Activated B cell treated with CpG ODN at 0.5 μM for 24 hours (primary cell): ENCODE results near the gene TMBIM1. TPM values are rescaled to one million over a fixed set of nuclear protein-coding genes. Genes with fewer than 3 reads are reported as not detected.

Source experiments
- ATAC-seq: fragments of 200-7000 bp; cut with Tn5 transposase; one replicate; pipeline ENCODE4 v1.10.0; 2021; ENCODE audit warnings: low read depth, mild to moderate bottlenecking, moderate library complexity
- CTCF ChIA-PET: fragments of 350-600 bp; sonication (Branson Sonifier 250); formaldehyde crosslinking; loops from one replicate; lab custom pipeline; 2021; ENCODE audit warnings: antibody characterized with exemption; lab: Charles Lee
- POLR2A ChIA-PET: fragments of 350-600 bp; sonication (Branson Sonifier 250); formaldehyde crosslinking; loops from one replicate; lab custom pipeline; 2021; ENCODE audit warnings: antibody characterized with exemption; lab: Charles Lee
- DNase-seq: peaks from one replicate; pipeline ENCODE4 v3.0.0; 2022
- H3K27ac Mint-ChIP-seq: one replicate; pipeline ENCODE4 v1.8.0; 2020; ENCODE audit warnings: mixed read lengths
- H3K27me3 Mint-ChIP-seq: one replicate; pipeline ENCODE4 v1.8.0; 2021; ENCODE audit warnings: mixed read lengths
- H3K36me3 Mint-ChIP-seq: one replicate; pipeline ENCODE4 v1.8.0; 2021; ENCODE audit warnings: low read depth, mixed read lengths
- H3K4me1 Mint-ChIP-seq: one replicate; pipeline ENCODE4 v1.8.0; 2021; ENCODE audit warnings: mixed read lengths
- H3K4me3 Mint-ChIP-seq: one replicate; pipeline ENCODE4 v1.8.0; 2020; ENCODE audit warnings: mild to moderate bottlenecking, mixed read lengths
- H3K9me3 Mint-ChIP-seq: one replicate; pipeline ENCODE4 v1.8.0; 2020; ENCODE audit warnings: mixed read lengths
- intact Hi-C: fragments of 100-400 bp; cut with micrococcal nuclease; formaldehyde crosslinking; loops from one replicate; pipeline ENCODE4 v1.15.1; 2024
- total RNA-seq: library from RNA; stranded (reverse); gene quantifications from 2 replicates; pipeline ENCODE4 v1.2.3, GENCODE V29; 2022
- TF ChIP-seq, protein P1 (sequence below): fragments of 200-600 bp; IDR thresholded peaks from one replicate; pipeline ENCODE4 v1.8.0; 2022; ENCODE audit warnings: antibody characterized with exemption, mild to moderate bottlenecking

TMBIM1 gene
- total RNA-seq, 1 donor from 2014 or later: 45.0 TPM

DNA sequence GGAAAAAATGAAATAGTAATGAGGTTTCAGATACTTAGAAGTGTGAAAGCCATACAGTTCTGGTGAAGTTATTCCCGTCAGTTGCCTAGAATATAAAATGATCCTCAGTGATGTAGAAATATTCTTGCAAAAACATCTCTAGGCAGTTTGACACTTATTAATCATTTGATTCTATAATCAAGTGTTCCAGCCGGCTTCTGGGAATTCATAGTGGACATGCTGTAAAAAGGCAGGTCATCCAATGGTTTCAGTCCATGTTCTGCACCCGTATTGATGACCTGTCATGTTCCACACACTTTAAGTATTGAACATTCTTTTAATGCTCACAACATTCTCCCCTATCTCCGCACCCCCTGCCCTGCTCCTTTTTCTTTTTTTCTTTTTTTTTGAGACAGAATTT is 55.5 kb downstream of the TMBIM1 start:
- Mint-ChIP-seq H3K36me3 (peaks cover 92% of the 10 kb centered on the region), H3K27ac (no peak overlapping the region), H3K4me3 (no peak overlapping the region), H3K27me3 (no peaks in the 10 kb centered on the region), H3K9me3 (no peaks in the 10 kb centered on the region), H3K4me1 (no peaks in the 10 kb centered on the region)
- ChIA-PET CTCF (no interaction called here), POLR2A (interaction anchor here (0.6 to 0.7 kb wide), 2 partner anchors 11 to 21 kb away, joined by 3 read pairs; no protein-coding TSS in a partner anchor)
- no peak for ATAC-seq
- no peak for DNase-seq
- intact Hi-C loops: no loop called here
- TF ChIP-seq, protein P1, sequence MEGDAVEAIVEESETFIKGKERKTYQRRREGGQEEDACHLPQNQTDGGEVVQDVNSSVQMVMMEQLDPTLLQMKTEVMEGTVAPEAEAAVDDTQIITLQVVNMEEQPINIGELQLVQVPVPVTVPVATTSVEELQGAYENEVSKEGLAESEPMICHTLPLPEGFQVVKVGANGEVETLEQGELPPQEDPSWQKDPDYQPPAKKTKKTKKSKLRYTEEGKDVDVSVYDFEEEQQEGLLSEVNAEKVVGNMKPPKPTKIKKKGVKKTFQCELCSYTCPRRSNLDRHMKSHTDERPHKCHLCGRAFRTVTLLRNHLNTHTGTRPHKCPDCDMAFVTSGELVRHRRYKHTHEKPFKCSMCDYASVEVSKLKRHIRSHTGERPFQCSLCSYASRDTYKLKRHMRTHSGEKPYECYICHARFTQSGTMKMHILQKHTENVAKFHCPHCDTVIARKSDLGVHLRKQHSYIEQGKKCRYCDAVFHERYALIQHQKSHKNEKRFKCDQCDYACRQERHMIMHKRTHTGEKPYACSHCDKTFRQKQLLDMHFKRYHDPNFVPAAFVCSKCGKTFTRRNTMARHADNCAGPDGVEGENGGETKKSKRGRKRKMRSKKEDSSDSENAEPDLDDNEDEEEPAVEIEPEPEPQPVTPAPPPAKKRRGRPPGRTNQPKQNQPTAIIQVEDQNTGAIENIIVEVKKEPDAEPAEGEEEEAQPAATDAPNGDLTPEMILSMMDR: no peak

- no peak overlapping the region for H3K4me3 Mint-ChIP-seq
- POLR2A ChIA-PET: interaction anchor here (1.2 to 10.1 kb wide), 2 partner anchors 10 to 17 kb away, joined by 3 to 211 read pairs; partner anchors contain the start of gene ARPC2
- TF ChIP-seq, protein P1: no peak
- H3K9me3 Mint-ChIP-seq: no peaks in the 10 kb centered on the region
- H3K36me3 Mint-ChIP-seq: peaks cover 90% of the 10 kb centered on the region
- intact Hi-C loops: no loop called here
- peaks cover 17% of the 10 kb centered on the region for H3K4me1 Mint-ChIP-seq
- DNase-seq (no peak), ATAC-seq (no peak)
- H3K27me3 Mint-ChIP-seq: no peaks in the 10 kb centered on the region
- no peak overlapping the region for H3K27ac Mint-ChIP-seq
- CTCF ChIA-PET: no interaction called here
Measured at GRCh38 chr2:218235017-218235416, 57.3 kb downstream of the TMBIM1 start.

DNA sequence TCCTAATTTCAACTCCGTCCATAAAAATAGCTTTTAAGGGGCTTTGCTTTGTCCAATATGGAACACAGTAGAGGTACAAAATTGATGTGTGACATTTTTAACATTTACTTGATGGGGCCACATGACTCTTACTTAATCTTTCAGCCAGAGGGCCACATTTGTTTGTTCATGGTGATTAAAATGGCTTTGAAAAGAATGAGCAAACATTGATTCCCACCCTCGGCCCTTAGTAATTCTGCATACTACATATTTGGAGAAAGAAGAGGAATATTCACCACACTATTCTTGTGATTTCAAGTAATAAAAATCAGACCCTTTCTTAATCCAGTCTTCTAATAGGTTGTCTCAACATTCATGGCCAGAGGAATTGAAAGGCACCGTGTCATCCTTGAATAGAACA is 57.8 kb downstream of the TMBIM1 start:
- H3K4me3 Mint-ChIP-seq: no peak overlapping the region
- H3K4me1 Mint-ChIP-seq: peaks cover 21% of the 10 kb centered on the region
- H3K36me3 Mint-ChIP-seq: peaks cover 88% of the 10 kb centered on the region
- TF ChIP-seq, protein P1: no peak
- ATAC-seq: no peak
- no peaks in the 10 kb centered on the region for H3K27me3 Mint-ChIP-seq
- ChIA-PET POLR2A (interaction anchor here (1.2 to 10.1 kb wide), 2 partner anchors 11 to 17 kb away, joined by 3 to 211 read pairs; partner anchors contain the start of gene ARPC2), CTCF (no interaction called here)
- intact Hi-C loops: no loop called here
- H3K27ac Mint-ChIP-seq: no peak overlapping the region
- DNase-seq: no peak
- no peaks in the 10 kb centered on the region for H3K9me3 Mint-ChIP-seq

- TF ChIP-seq, protein P1: no peak
- Mint-ChIP-seq H3K27ac (peak overlapping the region; percentile 9), H3K36me3 (peaks cover 86% of the 10 kb centered on the region), H3K4me1 (peaks cover 29% of the 10 kb centered on the region), H3K4me3 (no peak overlapping the region), H3K9me3 (no peaks in the 10 kb centered on the region), H3K27me3 (no peaks in the 10 kb centered on the region)
- ChIA-PET POLR2A (interaction anchor here (0.5 to 10.1 kb wide), 2 partner anchors 16 to 42 kb away, joined by 3 to 211 read pairs; partner anchors contain the start of gene ARPC2), CTCF (no interaction called here)
- no peak for DNase-seq
- intact Hi-C loops: no loop called here
- no peak for ATAC-seq
Measured at GRCh38 chr2:218233543-218233942, 58.8 kb downstream of the TMBIM1 start.

DNA sequence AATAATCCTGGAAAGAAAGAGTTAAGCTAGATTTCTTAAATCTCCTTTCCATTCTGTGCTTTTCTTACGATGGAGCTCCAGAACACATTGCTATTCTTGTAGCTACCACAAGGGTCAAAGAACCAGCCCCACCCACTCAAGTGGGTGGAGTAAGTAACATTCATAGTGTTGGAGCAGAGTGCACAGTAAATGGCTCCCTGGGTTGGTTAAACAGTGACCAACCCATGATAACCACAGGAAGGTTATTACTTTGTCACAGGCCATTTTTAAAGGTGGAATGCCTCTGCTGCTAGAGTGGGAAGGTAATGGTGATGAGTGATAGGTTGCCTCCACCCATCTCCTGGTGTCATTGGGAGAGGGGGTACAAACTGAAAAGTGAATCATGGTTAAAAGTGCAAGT is 61.4 kb downstream of the TMBIM1 start:
- Mint-ChIP-seq H3K36me3 (peaks cover 86% of the 10 kb centered on the region), H3K4me1 (peaks cover 51% of the 10 kb centered on the region), H3K4me3 (no peak overlapping the region), H3K27ac (peak overlapping the region; percentile 78), H3K27me3 (no peaks in the 10 kb centered on the region), H3K9me3 (no peaks in the 10 kb centered on the region)
- ChIA-PET CTCF (interaction anchor here (1.1 to 3.3 kb wide), 3 partner anchors 11 to 27 kb away, joined by 3 to 23 read pairs (median 21); no protein-coding TSS in a partner anchor), POLR2A (interaction anchor here (0.6 to 10.1 kb wide), 4 partner anchors 13 to 26 kb away, joined by 3 to 211 read pairs (median 18); partner anchors contain the start of gene ARPC2)
- TF ChIP-seq, protein P1: no peak
- intact Hi-C loops: no loop called here
- ATAC-seq (peak; percentile 43), DNase-seq (no peak)
